ENCODE results near the gene FRMD3.

Gene FRMD3

DNA sequence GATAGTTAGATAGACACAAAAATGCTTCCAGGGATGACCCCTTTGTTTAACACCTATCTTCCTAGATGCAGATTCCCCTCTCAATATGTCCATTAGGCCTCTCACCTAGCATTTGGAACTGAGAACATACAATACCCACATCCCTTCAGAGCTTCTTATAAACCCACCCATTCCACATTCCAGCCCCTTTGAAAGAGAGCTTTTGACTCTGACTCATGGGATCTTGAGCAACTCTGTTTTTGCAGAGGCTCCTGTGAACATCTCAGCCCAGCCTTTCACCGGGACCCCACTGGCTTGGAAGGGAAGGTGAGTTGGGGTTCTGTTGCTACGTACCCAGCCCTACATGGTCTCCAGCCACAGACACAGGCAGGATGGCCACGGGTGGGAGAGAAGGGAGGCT is 195.5 kb downstream of the FRMD3 start:
- Histone ChIP-seq H3K4me1 (ENCODE audit: control insufficient read depth, insufficient read depth, low read length) (no peaks in the 10 kb centered on the region), H3K36me3 (ENCODE audit: control insufficient read depth, insufficient read depth, low read length) (no peaks in the 10 kb centered on the region), H3K9ac (ENCODE audit: low read depth, low read length) (no peak overlapping the region), H3K27me3 (ENCODE audit: control insufficient read depth, insufficient read depth, low read length) (no peaks in the 10 kb centered on the region), H3K9me3 (ENCODE audit: control insufficient read depth, insufficient read depth, low read length) (no peaks in the 10 kb centered on the region), H3K4me3 (ENCODE audit: low read depth, low read length) (no peak overlapping the region)

DNA sequence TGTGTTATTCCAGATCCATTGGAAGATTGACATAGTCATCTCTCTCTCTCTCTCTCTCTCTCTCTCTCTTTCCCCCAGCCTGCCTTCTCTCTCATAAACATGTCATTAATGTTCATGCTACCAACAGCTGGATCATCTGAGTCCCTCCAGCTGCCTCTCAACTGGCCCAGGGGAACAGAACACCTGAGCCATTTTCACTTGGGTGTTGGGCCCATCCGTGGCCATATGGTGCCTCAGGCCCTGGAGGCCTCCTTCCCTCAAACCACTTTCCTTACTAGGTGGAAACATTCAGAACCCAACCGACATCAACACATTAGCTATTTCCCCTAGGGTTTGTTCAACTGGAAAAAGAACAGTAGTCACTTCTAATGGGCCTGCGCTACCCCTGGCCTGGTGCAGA is 196.2 kb downstream of the FRMD3 start:
- Histone ChIP-seq H3K4me1 (ENCODE audit: control insufficient read depth, insufficient read depth, low read length) (no peaks in the 10 kb centered on the region), H3K36me3 (ENCODE audit: control insufficient read depth, insufficient read depth, low read length) (no peaks in the 10 kb centered on the region), H3K9me3 (ENCODE audit: control insufficient read depth, insufficient read depth, low read length) (no peaks in the 10 kb centered on the region), H3K27me3 (ENCODE audit: control insufficient read depth, insufficient read depth, low read length) (no peaks in the 10 kb centered on the region), H3K9ac (ENCODE audit: low read depth, low read length) (no peak overlapping the region), H3K4me3 (ENCODE audit: low read depth, low read length) (no peak overlapping the region)

DNA sequence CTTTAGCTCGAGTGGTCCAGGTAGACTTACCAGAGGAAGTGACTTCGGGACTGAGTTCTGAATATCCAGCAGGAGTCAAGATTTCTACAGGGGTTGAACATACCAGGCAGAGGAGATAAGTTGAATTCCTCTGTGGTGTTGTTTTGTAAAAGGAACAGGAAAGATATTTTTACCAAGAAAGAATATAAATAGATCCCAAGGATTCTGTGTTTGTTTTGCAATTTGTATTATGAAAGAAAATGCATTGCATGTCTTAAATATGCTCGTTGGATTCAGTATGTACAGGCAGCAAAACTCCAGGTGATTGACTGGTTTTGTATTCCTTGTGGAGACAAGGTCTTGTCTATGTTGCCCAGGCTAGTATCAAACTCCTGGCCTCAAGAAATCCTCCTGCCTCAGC is 197.8 kb downstream of the FRMD3 start:
- H3K4me3 ChIP-seq (ENCODE audit: low read depth, low read length) = no peak overlapping the region
- H3K4me1 ChIP-seq (ENCODE audit: control insufficient read depth, insufficient read depth, low read length) = no peaks in the 10 kb centered on the region
- H3K9me3 ChIP-seq (ENCODE audit: control insufficient read depth, insufficient read depth, low read length) = no peaks in the 10 kb centered on the region
- no peaks in the 10 kb centered on the region for H3K36me3 ChIP-seq (ENCODE audit: control insufficient read depth, insufficient read depth, low read length)
- H3K27me3 ChIP-seq (ENCODE audit: control insufficient read depth, insufficient read depth, low read length) = no peaks in the 10 kb centered on the region
- H3K9ac ChIP-seq (ENCODE audit: low read depth, low read length) = no peak overlapping the region

DNA sequence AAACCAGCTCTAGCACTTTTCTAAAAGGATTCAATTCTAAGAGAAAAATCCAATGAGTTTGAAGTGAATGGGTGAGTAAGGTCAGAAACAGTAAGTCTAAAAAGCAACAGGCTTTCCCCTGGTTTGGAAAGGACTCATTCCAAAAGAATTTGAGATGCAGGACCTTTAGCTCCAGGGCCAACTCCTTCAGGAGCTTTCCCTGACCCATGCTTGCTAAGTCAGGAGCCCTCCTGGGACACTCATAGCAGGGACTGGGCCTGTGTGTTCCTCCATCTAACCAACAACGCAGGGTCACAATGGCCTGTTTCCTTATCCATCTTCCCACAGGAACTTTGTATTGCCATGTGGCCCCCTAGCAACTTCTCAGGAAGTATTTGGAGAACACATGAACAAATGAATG is 198.8 kb downstream of the FRMD3 start:
- H3K4me1 ChIP-seq (ENCODE audit: control insufficient read depth, insufficient read depth, low read length) = no peaks in the 10 kb centered on the region
- no peak overlapping the region for H3K4me3 ChIP-seq (ENCODE audit: low read depth, low read length)
- H3K27me3 ChIP-seq (ENCODE audit: control insufficient read depth, insufficient read depth, low read length) = no peaks in the 10 kb centered on the region
- no peaks in the 10 kb centered on the region for H3K9me3 ChIP-seq (ENCODE audit: control insufficient read depth, insufficient read depth, low read length)
- H3K36me3 ChIP-seq (ENCODE audit: control insufficient read depth, insufficient read depth, low read length) = no peaks in the 10 kb centered on the region
- H3K9ac ChIP-seq (ENCODE audit: low read depth, low read length) = no peak overlapping the region

DNA sequence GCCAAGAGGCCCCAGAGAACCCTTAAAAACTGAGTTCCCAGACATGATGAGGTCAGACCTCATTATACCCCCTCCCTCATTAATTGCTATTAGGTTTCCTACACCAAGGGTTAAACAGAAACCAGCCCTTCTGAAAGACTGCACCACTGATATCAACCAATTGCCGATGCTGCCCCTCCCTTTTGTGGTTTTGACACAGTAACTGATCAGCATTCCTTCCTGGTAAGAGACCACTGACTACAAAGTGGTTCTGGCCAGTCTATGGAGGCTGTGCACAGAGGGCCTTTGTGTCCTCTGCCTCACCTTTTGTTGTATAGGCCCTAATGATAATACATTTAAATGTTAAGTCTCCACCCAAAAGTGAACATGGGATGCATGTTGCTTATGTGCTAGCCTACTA is 201.5 kb downstream of the FRMD3 start:
- Histone ChIP-seq H3K9me3 (ENCODE audit: control insufficient read depth, insufficient read depth, low read length) (no peaks in the 10 kb centered on the region), H3K27me3 (ENCODE audit: control insufficient read depth, insufficient read depth, low read length) (no peaks in the 10 kb centered on the region), H3K4me3 (ENCODE audit: low read depth, low read length) (no peak overlapping the region), H3K36me3 (ENCODE audit: control insufficient read depth, insufficient read depth, low read length) (no peaks in the 10 kb centered on the region), H3K9ac (ENCODE audit: low read depth, low read length) (no peak overlapping the region), H3K4me1 (ENCODE audit: control insufficient read depth, insufficient read depth, low read length) (no peaks in the 10 kb centered on the region)

DNA sequence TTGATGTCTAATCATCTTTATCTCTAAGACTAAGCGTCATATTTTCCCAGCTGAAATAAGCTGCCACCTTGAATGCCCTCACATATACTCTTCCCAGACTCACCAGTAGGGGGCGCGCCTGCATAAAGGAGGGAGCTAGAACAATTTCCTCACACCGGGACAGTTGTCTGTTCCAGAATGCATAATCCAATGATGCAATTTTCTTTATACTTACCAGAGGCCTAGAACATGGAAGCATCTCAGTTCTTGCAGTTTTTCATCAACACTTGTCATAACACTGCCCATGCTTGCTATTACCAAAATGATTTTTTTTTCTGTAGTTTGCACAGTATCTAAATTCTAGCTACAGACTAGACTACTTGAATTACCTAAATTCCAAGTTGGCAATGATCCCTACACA is 203.9 kb downstream of the FRMD3 start:
- Histone ChIP-seq H3K36me3 (ENCODE audit: control insufficient read depth, insufficient read depth, low read length) (no peaks in the 10 kb centered on the region), H3K27me3 (ENCODE audit: control insufficient read depth, insufficient read depth, low read length) (no peaks in the 10 kb centered on the region), H3K4me1 (ENCODE audit: control insufficient read depth, insufficient read depth, low read length) (no peaks in the 10 kb centered on the region), H3K9me3 (ENCODE audit: control insufficient read depth, insufficient read depth, low read length) (no peaks in the 10 kb centered on the region), H3K4me3 (ENCODE audit: low read depth, low read length) (no peak overlapping the region), H3K9ac (ENCODE audit: low read depth, low read length) (no peak overlapping the region)

DNA sequence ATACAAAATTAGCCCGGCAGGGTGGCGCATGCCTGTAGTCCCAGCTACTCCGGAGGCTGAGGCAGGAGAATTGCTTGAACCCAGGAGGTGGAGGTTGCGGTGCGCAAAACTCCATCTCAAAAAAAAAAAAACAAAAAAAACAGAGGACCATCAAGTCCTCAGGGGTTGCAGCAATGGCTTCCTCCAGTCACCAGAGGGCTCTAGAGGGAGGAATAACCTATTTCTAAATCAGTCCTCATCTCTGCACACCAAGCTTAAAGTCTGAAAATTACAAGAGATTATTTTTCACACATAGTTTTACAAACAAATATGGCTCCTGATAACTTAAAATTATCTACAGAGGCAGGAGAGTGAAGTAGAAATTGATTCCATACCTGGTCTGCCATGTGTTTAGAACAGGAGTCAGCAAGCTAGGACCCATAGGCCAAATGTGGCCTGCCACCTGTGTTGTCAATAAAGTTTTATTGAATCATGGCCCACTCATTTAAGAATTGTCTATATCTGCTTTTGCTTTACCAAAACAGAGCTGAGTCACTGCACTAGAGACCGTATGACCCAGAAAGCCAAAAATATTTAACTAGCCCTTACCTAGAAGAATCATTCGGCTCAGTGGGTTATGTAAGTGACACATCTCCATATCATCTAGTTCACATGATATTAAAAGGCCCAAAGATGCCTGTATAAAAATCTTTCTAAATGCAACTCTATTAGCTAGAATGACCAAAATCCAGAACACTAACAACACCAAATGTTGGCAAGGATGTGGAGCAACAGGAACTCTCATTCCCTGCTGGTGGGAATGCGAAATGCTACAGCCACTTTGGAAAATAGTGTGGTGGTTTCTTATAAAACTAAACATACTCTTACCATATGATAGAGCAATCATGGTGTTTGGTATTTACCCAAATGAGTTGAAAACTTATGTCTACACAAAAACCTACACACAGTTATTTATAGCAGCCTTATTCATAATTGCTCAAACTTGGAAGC is 207.7 kb downstream of the FRMD3 start:
- H3K27me3 ChIP-seq (ENCODE audit: control insufficient read depth, insufficient read depth, low read length) = no peaks in the 10 kb centered on the region
- no peak overlapping the region for H3K9ac ChIP-seq (ENCODE audit: low read depth, low read length)
- H3K4me1 ChIP-seq (ENCODE audit: control insufficient read depth, insufficient read depth, low read length) = no peaks in the 10 kb centered on the region
- no peaks in the 10 kb centered on the region for H3K9me3 ChIP-seq (ENCODE audit: control insufficient read depth, insufficient read depth, low read length)
- H3K4me3 ChIP-seq (ENCODE audit: low read depth, low read length) = no peak overlapping the region
- H3K36me3 ChIP-seq (ENCODE audit: control insufficient read depth, insufficient read depth, low read length) = no peaks in the 10 kb centered on the region

DNA sequence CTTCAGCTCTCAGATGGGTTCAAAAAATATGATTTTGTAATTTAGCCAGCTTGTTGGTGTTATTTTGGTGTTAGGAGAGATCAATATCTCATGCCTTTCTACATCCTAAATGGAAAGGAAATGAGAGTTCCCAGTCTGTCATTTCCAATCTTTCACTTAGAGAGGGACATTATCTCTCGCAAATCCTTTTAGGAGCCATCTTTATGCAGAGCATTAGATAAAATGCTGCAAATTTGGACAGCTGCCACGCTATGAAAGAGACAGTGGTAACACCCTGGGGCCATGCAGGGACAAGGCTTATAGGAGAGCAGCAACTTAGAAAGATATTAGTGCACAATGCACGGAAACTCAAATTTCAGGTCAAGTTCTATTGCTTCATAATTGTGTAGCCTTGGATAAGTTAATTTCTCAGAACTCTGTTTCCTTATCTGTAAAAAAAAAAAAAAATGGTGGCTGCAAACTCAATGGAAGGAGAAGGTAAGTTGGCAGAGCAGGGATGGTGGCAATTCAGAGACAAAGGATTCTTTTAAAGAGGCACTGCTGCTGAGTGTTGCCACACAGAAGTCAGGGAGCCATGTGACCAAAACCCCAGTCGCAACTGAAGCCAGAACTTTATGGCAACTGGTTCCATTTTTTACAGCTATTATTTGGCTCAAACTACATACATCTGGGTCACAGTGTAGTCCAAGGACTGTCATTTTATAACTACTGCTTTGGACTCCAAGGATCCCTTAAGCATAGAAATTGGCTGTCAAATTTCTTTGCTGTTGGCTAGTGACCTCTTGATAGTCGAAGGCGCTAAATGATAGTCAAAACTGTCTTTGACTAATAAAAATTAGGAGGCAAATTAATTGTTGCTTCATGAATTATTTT is 210.2 kb downstream of the FRMD3 start:
- no peaks in the 10 kb centered on the region for H3K27me3 ChIP-seq (ENCODE audit: control insufficient read depth, insufficient read depth, low read length)
- no peaks in the 10 kb centered on the region for H3K4me1 ChIP-seq (ENCODE audit: control insufficient read depth, insufficient read depth, low read length)
- H3K9me3 ChIP-seq (ENCODE audit: control insufficient read depth, insufficient read depth, low read length) = no peaks in the 10 kb centered on the region
- no peak overlapping the region for H3K9ac ChIP-seq (ENCODE audit: low read depth, low read length)
- H3K36me3 ChIP-seq (ENCODE audit: control insufficient read depth, insufficient read depth, low read length) = no peaks in the 10 kb centered on the region
- H3K4me3 ChIP-seq (ENCODE audit: low read depth, low read length) = no peak overlapping the region

DNA sequence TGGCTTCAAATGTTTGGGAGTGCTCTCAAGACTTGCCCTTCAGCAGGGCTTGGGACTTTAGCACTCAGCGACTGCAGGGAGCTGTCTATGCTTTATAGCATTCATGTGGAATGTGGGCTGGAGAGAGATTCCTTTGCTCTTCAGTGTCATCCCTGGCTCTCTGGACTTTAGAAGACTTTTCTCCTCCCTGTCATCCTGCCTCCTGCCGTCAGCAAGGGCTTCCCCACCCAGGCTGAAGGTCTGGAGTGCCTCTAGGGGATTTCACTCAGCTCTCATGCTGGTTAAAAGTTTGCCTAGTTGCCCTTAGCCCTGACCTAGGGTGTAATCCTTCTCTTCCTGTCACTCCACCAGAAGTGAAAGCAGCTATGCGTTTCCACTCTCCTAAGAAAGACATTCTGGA is 210.9 kb downstream of the FRMD3 start:
- H3K4me3 ChIP-seq (ENCODE audit: low read depth, low read length) = no peak overlapping the region
- H3K4me1 ChIP-seq (ENCODE audit: control insufficient read depth, insufficient read depth, low read length) = no peaks in the 10 kb centered on the region
- H3K36me3 ChIP-seq (ENCODE audit: control insufficient read depth, insufficient read depth, low read length) = no peaks in the 10 kb centered on the region
- no peak overlapping the region for H3K9ac ChIP-seq (ENCODE audit: low read depth, low read length)
- no peaks in the 10 kb centered on the region for H3K9me3 ChIP-seq (ENCODE audit: control insufficient read depth, insufficient read depth, low read length)
- no peaks in the 10 kb centered on the region for H3K27me3 ChIP-seq (ENCODE audit: control insufficient read depth, insufficient read depth, low read length)

DNA sequence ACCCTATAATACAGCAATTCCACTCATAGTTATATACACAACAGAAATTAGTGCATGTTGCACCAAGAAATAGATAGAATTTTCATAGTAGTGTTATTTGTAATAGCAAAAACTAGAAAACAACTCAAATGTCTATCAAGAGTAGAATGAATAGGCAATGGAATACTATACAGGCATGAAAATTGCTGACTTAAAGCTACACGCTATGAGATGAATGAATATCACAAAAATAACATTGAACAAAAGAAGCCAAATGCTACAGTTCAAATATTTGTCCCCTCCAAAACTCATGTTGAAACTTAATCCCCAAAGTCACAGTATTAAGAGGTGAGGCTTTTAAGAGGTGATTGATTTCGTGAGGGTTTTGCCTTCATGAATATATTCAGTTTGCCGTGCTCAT is 215.1 kb downstream of the FRMD3 start:
- Histone ChIP-seq H3K4me3 (ENCODE audit: low read depth, low read length) (no peak overlapping the region), H3K27me3 (ENCODE audit: control insufficient read depth, insufficient read depth, low read length) (no peaks in the 10 kb centered on the region), H3K36me3 (ENCODE audit: control insufficient read depth, insufficient read depth, low read length) (no peaks in the 10 kb centered on the region), H3K9ac (ENCODE audit: low read depth, low read length) (no peak overlapping the region), H3K9me3 (ENCODE audit: control insufficient read depth, insufficient read depth, low read length) (no peaks in the 10 kb centered on the region), H3K4me1 (ENCODE audit: control insufficient read depth, insufficient read depth, low read length) (no peaks in the 10 kb centered on the region)

DNA sequence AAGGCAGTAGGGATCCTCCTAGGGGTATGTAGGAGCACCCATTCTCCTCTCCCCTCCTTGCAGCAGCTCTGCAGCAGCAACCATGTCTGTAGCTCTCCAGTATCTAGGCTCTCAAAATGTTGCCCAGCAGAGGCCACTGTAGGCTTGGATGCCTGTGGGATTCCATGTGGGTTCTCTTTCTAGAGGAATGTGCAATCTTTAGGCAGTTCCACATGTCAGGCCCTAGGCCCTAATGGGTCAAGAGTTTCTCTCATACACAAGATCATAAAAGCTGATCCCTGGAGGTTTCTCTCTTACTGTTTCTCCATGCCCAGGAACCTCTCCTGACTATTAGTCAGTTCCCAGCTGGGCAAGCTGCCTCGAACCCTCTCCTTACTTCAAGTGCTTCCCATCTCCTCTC is 215.8 kb downstream of the FRMD3 start:
- no peaks in the 10 kb centered on the region for H3K9me3 ChIP-seq (ENCODE audit: control insufficient read depth, insufficient read depth, low read length)
- H3K27me3 ChIP-seq (ENCODE audit: control insufficient read depth, insufficient read depth, low read length) = no peaks in the 10 kb centered on the region
- H3K4me3 ChIP-seq (ENCODE audit: low read depth, low read length) = no peak overlapping the region
- H3K9ac ChIP-seq (ENCODE audit: low read depth, low read length) = no peak overlapping the region
- no peaks in the 10 kb centered on the region for H3K36me3 ChIP-seq (ENCODE audit: control insufficient read depth, insufficient read depth, low read length)
- no peaks in the 10 kb centered on the region for H3K4me1 ChIP-seq (ENCODE audit: control insufficient read depth, insufficient read depth, low read length)

DNA sequence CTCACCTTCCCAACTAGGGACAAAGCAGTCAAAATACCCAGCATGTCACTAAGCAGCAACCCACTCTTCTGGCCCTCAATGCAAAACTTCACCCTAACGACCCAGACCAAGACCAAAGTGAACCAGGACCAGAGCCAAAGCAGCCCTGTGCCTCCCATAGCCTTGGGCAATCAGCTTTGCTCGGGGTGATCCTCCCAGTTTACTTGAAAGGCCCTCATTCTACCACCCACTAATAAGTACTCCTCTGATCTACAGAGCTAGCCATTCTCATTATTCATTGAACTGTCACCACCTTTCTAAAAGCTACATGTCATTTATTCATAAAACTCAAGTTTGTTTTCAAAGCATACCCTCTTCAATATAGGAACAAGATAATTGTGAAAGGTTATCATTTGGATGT is 221.0 kb downstream of the FRMD3 start:
- Histone ChIP-seq H3K4me3 (ENCODE audit: low read depth, low read length) (no peak overlapping the region), H3K4me1 (ENCODE audit: control insufficient read depth, insufficient read depth, low read length) (no peaks in the 10 kb centered on the region), H3K36me3 (ENCODE audit: control insufficient read depth, insufficient read depth, low read length) (no peaks in the 10 kb centered on the region), H3K9ac (ENCODE audit: low read depth, low read length) (no peak overlapping the region), H3K27me3 (ENCODE audit: control insufficient read depth, insufficient read depth, low read length) (no peaks in the 10 kb centered on the region), H3K9me3 (ENCODE audit: control insufficient read depth, insufficient read depth, low read length) (no peaks in the 10 kb centered on the region)
